Endometrial microvascular endothelial cells (primary cell): ENCODE data around the gene PCDH9. TPM values are rescaled to one million over a fixed set of nuclear protein-coding genes. Genes with fewer than 3 reads are reported as not detected.
"Not testable (repeated sequence)": the region's sequence is repeated elsewhere in the genome, so short reads cannot be mapped to it uniquely, and the experiment has no call there.

Experiments
- in situ Hi-C: cut with HindIII; loops from 2 replicates; pipeline ENCODE4 v1.10.0; 2017; ENCODE audit warnings: low sequenced_read_pairs, low pct_unique_long_range_greater_than_20kb; ENCODE audit errors: inconsistent ontology term
- total RNA-seq: library from RNA; depleted of rRNA; stranded (reverse); fragments of >200 nt; gene quantifications from one replicate; pipeline ENCODE4 v1.2.3, GENCODE V29; 2015; ENCODE audit errors: inconsistent ontology term

The PCDH9 gene
- total RNA-seq, 1 donor from 2014 or later, result 1.0 TPM

GRCh38 chr13:66296875-66297274 is 933.3 kb downstream of the PCDH9 start:
- in situ Hi-C loops, result no loop called here

DNA sequence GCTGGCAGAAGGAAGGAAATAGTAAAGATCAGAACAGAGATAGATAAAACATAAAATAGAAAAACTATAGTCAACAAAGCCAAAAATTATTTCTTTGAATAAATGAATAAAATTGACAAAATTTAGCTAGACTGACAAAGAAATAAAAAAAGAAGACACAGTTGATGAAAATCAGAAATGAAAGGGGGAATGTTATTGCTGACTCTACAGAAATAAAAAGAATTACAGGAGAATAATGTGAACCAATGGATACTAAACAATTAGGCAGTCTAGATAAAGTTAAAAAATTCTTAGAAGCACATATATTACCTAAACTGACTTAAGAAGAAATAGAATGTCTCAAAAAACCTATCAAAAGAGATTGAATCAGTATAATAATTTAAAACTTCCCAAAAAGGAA is 933.8 kb downstream of the PCDH9 start:
- in situ Hi-C loops, result no loop called here

DNA sequence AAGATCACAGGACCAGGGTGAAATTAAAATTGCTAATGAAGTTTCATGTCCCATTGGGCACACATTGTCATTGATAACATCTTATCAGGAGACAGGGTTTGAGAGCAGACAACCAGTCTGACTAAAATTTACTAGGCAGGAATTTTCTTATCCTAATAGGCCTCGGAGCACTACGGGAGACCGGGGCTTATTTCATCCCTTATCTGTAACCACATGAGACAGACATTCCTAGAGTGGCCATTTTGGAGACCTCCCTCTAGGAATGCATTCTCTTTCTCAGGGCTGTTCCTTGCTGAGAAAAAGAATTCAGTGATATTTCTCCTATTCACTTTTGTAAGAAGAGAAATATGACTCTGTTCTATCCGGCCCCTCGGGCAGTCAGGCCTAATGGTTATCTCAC is 943.3 kb downstream of the PCDH9 start:
- in situ Hi-C loops, result not testable (repeated sequence)

- in situ Hi-C loops, result no loop called here
Measured at GRCh38 chr13:66275416-66275815, 954.7 kb downstream of the PCDH9 start.

DNA sequence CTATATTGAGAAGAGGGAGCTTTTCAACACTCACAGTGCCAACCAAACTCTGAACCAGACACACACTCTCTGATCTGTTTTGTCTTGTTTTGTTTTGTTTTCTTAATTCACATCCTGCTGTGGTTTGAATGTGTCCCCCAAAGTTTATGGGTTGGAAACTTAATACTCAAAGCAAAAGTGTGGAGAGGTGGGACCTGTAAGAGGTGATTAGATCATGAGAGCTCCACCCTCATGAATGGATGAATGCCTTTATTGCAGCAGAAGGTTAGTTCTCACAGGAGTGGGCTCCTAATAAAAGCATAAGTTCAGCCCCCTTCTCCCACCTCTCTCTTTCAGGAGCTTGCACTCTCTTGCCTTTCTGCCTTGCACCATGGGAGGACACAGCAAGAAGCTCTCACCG is 957.1 kb downstream of the PCDH9 start:
- in situ Hi-C loops, result no loop called here

DNA sequence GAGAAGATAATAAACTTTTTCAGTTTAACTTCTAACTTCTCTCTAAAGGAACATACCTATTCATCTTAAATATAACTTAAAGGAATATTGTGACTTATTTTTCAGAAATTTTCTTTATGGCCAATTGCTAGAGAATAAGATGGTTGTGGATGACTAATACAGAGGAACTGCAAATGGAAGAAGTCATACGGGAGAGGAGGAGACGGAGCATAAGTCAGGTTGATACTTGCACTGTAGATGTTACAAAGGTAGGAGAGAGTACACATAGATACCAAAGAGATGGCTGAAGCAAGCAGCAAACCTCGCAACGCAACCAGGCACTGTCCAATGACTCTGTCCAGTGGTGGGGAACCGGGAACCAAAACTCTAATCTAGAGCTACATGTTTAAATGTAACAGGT is 963.4 kb downstream of the PCDH9 start:
- in situ Hi-C loops, result no loop called here

DNA sequence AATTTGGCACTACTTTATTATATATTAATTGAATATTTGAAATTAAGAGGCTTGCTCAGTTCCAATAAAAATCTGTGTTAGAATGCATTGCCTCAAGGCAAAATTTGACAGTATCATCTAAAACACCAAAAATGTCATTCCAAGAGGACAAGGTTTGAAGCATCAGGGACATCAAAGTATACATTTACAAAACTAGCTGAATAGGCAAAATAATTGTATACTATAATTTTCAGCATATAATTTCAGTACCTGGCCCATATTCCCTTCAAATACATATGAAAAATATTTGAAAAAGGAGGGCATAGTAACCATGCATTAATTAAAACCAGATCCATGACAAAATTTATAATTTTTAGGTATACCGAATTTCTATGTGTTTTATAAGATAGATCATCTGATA is 963.8 kb downstream of the PCDH9 start:
- in situ Hi-C loops, result no loop called here

DNA sequence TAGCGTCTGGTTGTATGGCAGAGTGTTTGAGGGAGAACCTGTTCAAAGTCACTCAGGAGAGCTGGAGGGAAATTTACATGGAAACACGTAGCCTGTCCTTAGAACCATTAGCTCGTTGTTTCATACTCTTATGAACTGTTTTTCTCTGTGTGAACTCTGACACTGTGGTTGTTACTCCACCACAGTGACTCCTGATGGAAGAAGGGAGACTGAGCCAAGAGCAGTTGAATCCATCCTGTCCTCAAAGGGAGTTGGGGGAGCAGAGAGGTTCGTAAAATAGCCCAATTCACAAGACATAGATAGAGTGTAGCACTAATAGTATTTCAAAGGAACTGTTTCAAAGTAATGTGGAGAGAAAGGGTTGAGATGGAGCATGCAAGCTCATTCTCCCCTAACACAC is 964.8 kb downstream of the PCDH9 start:
- in situ Hi-C loops, result no loop called here

GRCh38 chr13:66264971-66265370 is 965.2 kb downstream of the PCDH9 start:
- in situ Hi-C loops, result no loop called here

GRCh38 chr13:66262330-66262729 is 967.8 kb downstream of the PCDH9 start:
- in situ Hi-C loops, result no loop called here

DNA sequence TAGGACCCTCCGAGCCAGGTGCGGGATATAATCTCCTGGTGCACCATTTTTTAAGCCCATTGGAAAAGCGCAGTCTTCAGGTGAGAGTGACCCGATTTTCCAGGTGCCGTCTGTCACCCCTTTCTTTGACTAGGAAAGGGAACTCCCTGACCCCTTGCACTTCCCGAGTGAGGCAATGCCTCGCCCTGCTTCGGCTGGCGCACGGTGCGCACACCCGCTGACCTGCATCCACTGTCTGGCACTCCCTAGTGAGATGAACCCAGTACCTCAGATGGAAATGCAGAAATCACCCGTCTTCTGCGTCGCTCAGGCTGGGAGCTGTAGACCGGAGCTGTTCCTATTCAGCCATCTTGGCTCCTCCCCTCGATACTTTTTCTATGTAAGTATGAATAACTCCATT is 970.7 kb downstream of the PCDH9 start:
- in situ Hi-C loops, result not testable (repeated sequence)
